A549 (cell line): Measurements from ENCODE around the gene EFNA5. TPM values are rescaled to one million over a fixed set of nuclear protein-coding genes. Genes with fewer than 3 reads are reported as not detected.

Source experiments
- ATAC-seq, 2 experiments: fragments of 200-7000 bp in 1 of 2; fragments of >200 bp in 1 of 2; cut with Nextera tagmentation in 1 of 2; cut with Tn5 transposase in 1 of 2; 3 replicates each; pipeline versions ENCODE4 v1.8.0 to v1.9.1; 2018 to 2020; ENCODE audit warnings: mild to moderate bottlenecking in 1 of 2, moderate library complexity in 1 of 2
- CTCF ChIA-PET: fragments of 300-600 bp; sonication (Branson Sonifier 250); formaldehyde crosslinking; extraction: SDS; loops from one replicate; lab custom pipeline; 2021; ENCODE audit warnings: antibody characterized with exemption, inconsistent platforms; lab: Yijun Ruan, JAX
- POLR2A ChIA-PET: fragments of 350-600 bp; formaldehyde crosslinking; extraction: SDS; loops from one replicate; lab custom pipeline; 2021; ENCODE audit warnings: antibody characterized with exemption, inconsistent platforms; lab: Yijun Ruan, JAX
- DNase-seq, 2 experiments: peaks; one replicate each; pipeline versions ENCODE4 v3.0.0 to v3.0.0-alpha.2; 2011 to 2016; ENCODE audit warnings: low read depth in 1 of 2, low spot score in 1 of 2
- FAIRE-seq: peaks from 2 replicates; lab custom pipeline; 2011; peaks lifted over from hg19 to GRCh38; lab: Jason Lieb, UNC
- H3K27ac ChIP-seq, 2 experiments: fragments of >200 bp; sonication (Bioruptor Twin); formaldehyde crosslinking; 3 replicates each; pipeline ENCODE4 v1.5.1; 2016 to 2017
- H3K4me1 ChIP-seq: fragments of >200 bp; sonication (Bioruptor Twin); formaldehyde crosslinking; 3 replicates; pipeline ENCODE4 v1.6.1; 2016
- H3K4me2 ChIP-seq: fragments of >200 bp; sonication (Bioruptor Twin); formaldehyde crosslinking; 3 replicates; pipeline ENCODE4 v1.6.1; 2016
- H3K4me3 ChIP-seq: fragments of >200 bp; sonication (Bioruptor Twin); formaldehyde crosslinking; 3 replicates; pipeline ENCODE4 v1.5.1; 2016
- H3K9me3 ChIP-seq: fragments of >200 bp; sonication (Bioruptor Twin); formaldehyde crosslinking; 3 replicates; pipeline ENCODE4 v1.6.1; 2016
- CBX2 ChIP-seq: fragments of 200-600 bp; sonication (generic); IDR thresholded peaks from 2 replicates; pipeline ENCODE4 v1.6.1; 2016; ENCODE audit warnings: low read depth, mild to moderate bottlenecking, borderline replicate concordance
- CBX8 ChIP-seq: fragments of 200-600 bp; sonication (generic); IDR thresholded peaks from 2 replicates; pipeline ENCODE4 v1.6.1; 2016
- ESRRA ChIP-seq: fragments of 150-350 bp; IDR thresholded peaks from 2 replicates; pipeline ENCODE4 v1.6.1; 2014; ENCODE audit warnings: mild to moderate bottlenecking, low read length, borderline replicate concordance
- FOSB ChIP-seq: fragments of 250-450 bp; sonication (Bioruptor Pico); IDR thresholded peaks from 2 replicates; pipeline ENCODE4 v1.5.0; 2020; ENCODE audit warnings: mild to moderate bottlenecking, moderate library complexity
- GATA3 ChIP-seq: IDR thresholded peaks from 2 replicates; pipeline ENCODE4 v1.6.1; 2012; ENCODE audit warnings: borderline replicate concordance
- HOXA7 ChIP-seq: fragments of 250-450 bp; sonication (Bioruptor Pico); IDR thresholded peaks from 2 replicates; pipeline ENCODE4 v1.5.0; 2020; ENCODE audit warnings: mild to moderate bottlenecking, moderate library complexity
- HOXB5 ChIP-seq: fragments of 250-450 bp; sonication (Bioruptor Pico); IDR thresholded peaks from 2 replicates; pipeline ENCODE4 v1.5.0; 2020; ENCODE audit warnings: mild to moderate bottlenecking, moderate library complexity
- JUN ChIP-seq, 2 experiments: fragments of >200 bp; sonication (Bioruptor Twin); formaldehyde crosslinking; IDR thresholded peaks; 2 replicates in 1 of 2; 3 replicates in 1 of 2; pipeline ENCODE4 v1.6.1; 2016 to 2017
- KDM1A ChIP-seq: fragments of 200-600 bp; sonication (generic); IDR thresholded peaks from 2 replicates; pipeline ENCODE4 v1.6.1; 2016; ENCODE audit warnings: low read depth, mild to moderate bottlenecking
- KDM5A ChIP-seq: fragments of 200-600 bp; sonication (generic); IDR thresholded peaks from 2 replicates; pipeline ENCODE4 v1.6.1; 2016; ENCODE audit warnings: antibody characterized with exemption, mild to moderate bottlenecking
- MAFK ChIP-seq: fragments of 450-650 bp; IDR thresholded peaks from 2 replicates; pipeline ENCODE4 v1.6.1; 2014; ENCODE audit not compliant: partially characterized antibody
- MAZ ChIP-seq: fragments of 150-350 bp; IDR thresholded peaks from 2 replicates; pipeline ENCODE4 v1.6.1; 2014; ENCODE audit warnings: antibody characterized with exemption, low read depth, low read length, borderline replicate concordance
- PHF8 ChIP-seq: fragments of 200-600 bp; sonication (generic); IDR thresholded peaks from 2 replicates; pipeline ENCODE4 v1.6.1; 2016; ENCODE audit warnings: low read depth, mild to moderate bottlenecking, antibody characterized with exemption, moderate library complexity, borderline replicate concordance
- POLR2AphosphoS2 ChIP-seq: conservative IDR thresholded peaks from 2 replicates; pipeline ENCODE4 v1.6.1; 2012; ENCODE audit warnings: low read length, improper control_type of control experiment, inconsistent platforms
- RCOR1 ChIP-seq: fragments of 150-350 bp; IDR thresholded peaks from 2 replicates; pipeline ENCODE4 v1.6.1; 2014; ENCODE audit warnings: antibody characterized with exemption, low read length, low read depth
- SMC3 ChIP-seq: fragments of >200 bp; sonication (Bioruptor Twin); formaldehyde crosslinking; IDR thresholded peaks from 3 replicates; pipeline ENCODE4 v1.6.1; 2018; ENCODE audit warnings: inconsistent platforms
- TFCP2L1 ChIP-seq: fragments of 250-450 bp; sonication (Bioruptor Pico); IDR thresholded peaks from 2 replicates; pipeline ENCODE4 v1.5.0; 2021; ENCODE audit warnings: mild to moderate bottlenecking
- TP53 ChIP-seq: fragments of 250-450 bp; sonication (Bioruptor Pico); IDR thresholded peaks from 2 replicates; pipeline ENCODE4 v1.5.0; 2021; ENCODE audit warnings: mild to moderate bottlenecking, moderate library complexity
- ZC3H11A ChIP-seq: fragments of 450-650 bp; IDR thresholded peaks from 2 replicates; pipeline ENCODE4 v1.6.1; 2014; ENCODE audit warnings: antibody characterized with exemption, mild to moderate bottlenecking
- ZFP36 ChIP-seq: fragments of 450-650 bp; IDR thresholded peaks from 2 replicates; pipeline ENCODE4 v1.6.1; 2014; ENCODE audit warnings: borderline replicate concordance; ENCODE audit not compliant: partially characterized antibody
- WGBS: methylation state at CpG from one replicate; pipeline ENCODE4 v1.1.6; 2017; ENCODE audit errors: missing lambda C conversion rate; 5-methylcytosine and 5-hydroxymethylcytosine counted together
- polyA plus RNA-seq, 4 experiments: library from polyadenylated mRNA; depleted of rRNA in 3 of 4; stranded (reverse); fragments of >200 nt; fragmentation: RNase III in 1 of 4; extraction: RNeasy Plus Mini Kit Qiagen cat#74134 plus additional on column Dnase treatment in 1 of 4; gene quantifications; 2 replicates in 3 of 4; 3 replicates in 1 of 4; pipeline ENCODE4 v1.2.3, GENCODE V29; 2011 to 2017
- TF ChIP-seq, protein P1 (sequence below): IDR thresholded peaks from 2 replicates; pipeline ENCODE4 v1.6.1; 2012
- TF ChIP-seq, protein P2 (sequence below): fragments of >200 bp; sonication (Bioruptor Twin); formaldehyde crosslinking; IDR thresholded peaks from 2 replicates; pipeline ENCODE4 v1.6.1; 2016
- TF ChIP-seq, protein P3 (sequence below): fragments of 450-650 bp; IDR thresholded peaks from 2 replicates; pipeline ENCODE4 v1.6.1; 2014; ENCODE audit warnings: antibody characterized with exemption
- TF ChIP-seq, protein P4 (sequence below): IDR thresholded peaks from 2 replicates; pipeline ENCODE4 v1.6.1; 2012
- TF ChIP-seq, protein P5 (sequence below): fragments of 200-600 bp; sonication (generic); IDR thresholded peaks from 2 replicates; pipeline ENCODE4 v1.6.1; 2016; ENCODE audit warnings: antibody characterized with exemption, mild to moderate bottlenecking, moderate library complexity

Gene EFNA5
- polyA plus RNA-seq, 2 of the 4 experiments (the other 2 are of a cell fraction): 8.5 to 20.7 TPM

DNA sequence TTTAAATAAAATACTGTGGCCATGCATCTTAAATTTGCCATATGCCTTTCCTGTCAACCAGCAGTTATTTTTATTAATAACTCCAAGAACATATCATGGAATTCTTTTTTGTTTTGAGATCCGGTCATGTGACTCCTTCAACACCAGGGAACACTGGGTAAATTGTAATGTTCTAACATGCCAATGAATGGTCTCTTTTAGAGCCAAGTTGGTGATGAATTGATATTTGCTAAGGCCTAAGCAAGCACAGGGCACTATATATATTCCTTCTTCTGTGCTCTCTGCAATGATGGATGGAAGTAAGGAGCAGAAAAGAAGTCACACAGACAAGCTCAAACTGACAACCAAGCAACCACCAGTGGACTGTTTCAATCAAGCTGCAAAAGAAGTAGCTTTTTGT lies 124.0 kb downstream of the EFNA5 start:
- POLR2A ChIA-PET: no interaction called here
- FAIRE-seq: no peak

DNA sequence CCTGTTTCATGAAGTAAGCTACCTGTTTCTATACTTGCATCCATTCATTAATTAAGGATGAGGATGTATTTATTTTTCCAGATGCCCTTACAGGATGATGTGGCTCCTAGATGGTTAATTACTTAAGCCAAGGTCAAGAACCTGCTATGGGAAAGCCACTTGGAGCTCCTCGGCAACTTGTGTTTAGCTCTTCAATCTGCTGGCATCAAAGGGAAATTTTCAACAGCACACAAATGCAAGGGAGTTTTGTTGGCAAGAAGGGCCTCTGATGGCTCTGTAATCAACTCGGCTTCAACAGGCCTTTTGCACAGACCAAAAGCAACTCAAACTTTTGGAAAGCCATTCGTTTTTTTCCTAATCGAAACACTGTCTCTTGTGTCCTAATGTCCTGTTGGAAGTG lies 125.3 kb downstream of the EFNA5 start:
- 91% methylated on average over 4 of the region's 4 CpGs for WGBS
- H3K27ac ChIP-seq: peak overlapping the region; percentile 85 to 90; a peak in 4 of 6 replicates
- ChIA-PET CTCF (interaction anchor here (0.6 to 3.1 kb wide), 5 partner anchors 11 to 156 kb away, joined by 3 to 9 read pairs (median 5); no protein-coding TSS in a partner anchor), POLR2A (no interaction called here)
- H3K9me3 ChIP-seq: no peaks in the 10 kb centered on the region
- FAIRE-seq: no peak
- ATAC-seq: no peak
- H3K4me2 ChIP-seq: no peak overlapping the region
- TF ChIP-seq, protein P1, sequence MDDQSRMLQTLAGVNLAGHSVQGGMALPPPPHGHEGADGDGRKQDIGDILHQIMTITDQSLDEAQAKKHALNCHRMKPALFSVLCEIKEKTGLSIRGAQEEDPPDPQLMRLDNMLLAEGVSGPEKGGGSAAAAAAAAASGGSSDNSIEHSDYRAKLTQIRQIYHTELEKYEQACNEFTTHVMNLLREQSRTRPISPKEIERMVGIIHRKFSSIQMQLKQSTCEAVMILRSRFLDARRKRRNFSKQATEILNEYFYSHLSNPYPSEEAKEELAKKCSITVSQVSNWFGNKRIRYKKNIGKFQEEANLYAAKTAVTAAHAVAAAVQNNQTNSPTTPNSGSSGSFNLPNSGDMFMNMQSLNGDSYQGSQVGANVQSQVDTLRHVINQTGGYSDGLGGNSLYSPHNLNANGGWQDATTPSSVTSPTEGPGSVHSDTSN: no peak
- TF ChIP-seq, protein P2, sequence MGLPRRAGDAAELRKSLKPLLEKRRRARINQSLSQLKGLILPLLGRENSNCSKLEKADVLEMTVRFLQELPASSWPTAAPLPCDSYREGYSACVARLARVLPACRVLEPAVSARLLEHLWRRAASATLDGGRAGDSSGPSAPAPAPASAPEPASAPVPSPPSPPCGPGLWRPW: no peak
- TF ChIP-seq CBX2: no peak
- no peak for TF ChIP-seq HOXA7 (CRISPR knock-in tag)
- TF ChIP-seq, protein P3, sequence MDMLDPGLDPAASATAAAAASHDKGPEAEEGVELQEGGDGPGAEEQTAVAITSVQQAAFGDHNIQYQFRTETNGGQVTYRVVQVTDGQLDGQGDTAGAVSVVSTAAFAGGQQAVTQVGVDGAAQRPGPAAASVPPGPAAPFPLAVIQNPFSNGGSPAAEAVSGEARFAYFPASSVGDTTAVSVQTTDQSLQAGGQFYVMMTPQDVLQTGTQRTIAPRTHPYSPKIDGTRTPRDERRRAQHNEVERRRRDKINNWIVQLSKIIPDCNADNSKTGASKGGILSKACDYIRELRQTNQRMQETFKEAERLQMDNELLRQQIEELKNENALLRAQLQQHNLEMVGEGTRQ: no peak
- TF ChIP-seq ZC3H11A: no peak
- no peak for TF ChIP-seq JUN (IDR thresholded peaks at IDR 0.05)
- no peak for TF ChIP-seq SMC3
- no peak for TF ChIP-seq CBX8
- TF ChIP-seq, protein P4, sequence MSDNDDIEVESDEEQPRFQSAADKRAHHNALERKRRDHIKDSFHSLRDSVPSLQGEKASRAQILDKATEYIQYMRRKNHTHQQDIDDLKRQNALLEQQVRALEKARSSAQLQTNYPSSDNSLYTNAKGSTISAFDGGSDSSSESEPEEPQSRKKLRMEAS: no peak
- no peak for TF ChIP-seq FOSB (CRISPR knock-in tag)
- no peak for TF ChIP-seq RCOR1
- no peak for TF ChIP-seq PHF8
- no peak for TF ChIP-seq POLR2AphosphoS2
- no peak for TF ChIP-seq MAFK
- TF ChIP-seq TFCP2L1 (CRISPR knock-in tag): no peak
- no peak for TF ChIP-seq ZFP36
- no peak for DNase-seq
- peaks cover 65% of the 10 kb centered on the region for H3K4me1 ChIP-seq
- no peak overlapping the region for H3K4me3 ChIP-seq

More for the DNA sequence above, 124.0 kb downstream of the EFNA5 start:
- TF ChIP-seq, protein P5, sequence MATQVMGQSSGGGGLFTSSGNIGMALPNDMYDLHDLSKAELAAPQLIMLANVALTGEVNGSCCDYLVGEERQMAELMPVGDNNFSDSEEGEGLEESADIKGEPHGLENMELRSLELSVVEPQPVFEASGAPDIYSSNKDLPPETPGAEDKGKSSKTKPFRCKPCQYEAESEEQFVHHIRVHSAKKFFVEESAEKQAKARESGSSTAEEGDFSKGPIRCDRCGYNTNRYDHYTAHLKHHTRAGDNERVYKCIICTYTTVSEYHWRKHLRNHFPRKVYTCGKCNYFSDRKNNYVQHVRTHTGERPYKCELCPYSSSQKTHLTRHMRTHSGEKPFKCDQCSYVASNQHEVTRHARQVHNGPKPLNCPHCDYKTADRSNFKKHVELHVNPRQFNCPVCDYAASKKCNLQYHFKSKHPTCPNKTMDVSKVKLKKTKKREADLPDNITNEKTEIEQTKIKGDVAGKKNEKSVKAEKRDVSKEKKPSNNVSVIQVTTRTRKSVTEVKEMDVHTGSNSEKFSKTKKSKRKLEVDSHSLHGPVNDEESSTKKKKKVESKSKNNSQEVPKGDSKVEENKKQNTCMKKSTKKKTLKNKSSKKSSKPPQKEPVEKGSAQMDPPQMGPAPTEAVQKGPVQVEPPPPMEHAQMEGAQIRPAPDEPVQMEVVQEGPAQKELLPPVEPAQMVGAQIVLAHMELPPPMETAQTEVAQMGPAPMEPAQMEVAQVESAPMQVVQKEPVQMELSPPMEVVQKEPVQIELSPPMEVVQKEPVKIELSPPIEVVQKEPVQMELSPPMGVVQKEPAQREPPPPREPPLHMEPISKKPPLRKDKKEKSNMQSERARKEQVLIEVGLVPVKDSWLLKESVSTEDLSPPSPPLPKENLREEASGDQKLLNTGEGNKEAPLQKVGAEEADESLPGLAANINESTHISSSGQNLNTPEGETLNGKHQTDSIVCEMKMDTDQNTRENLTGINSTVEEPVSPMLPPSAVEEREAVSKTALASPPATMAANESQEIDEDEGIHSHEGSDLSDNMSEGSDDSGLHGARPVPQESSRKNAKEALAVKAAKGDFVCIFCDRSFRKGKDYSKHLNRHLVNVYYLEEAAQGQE: no peak
- TF ChIP-seq, protein P2: no peak
- TF ChIP-seq HOXB5 (CRISPR knock-in tag) (no peak), MAZ (no peak), ESRRA (no peak), KDM5A (no peak), GATA3 (no peak), TP53 (no peak), KDM1A (no peak)
- Histone ChIP-seq H3K4me1 (peaks cover 58% of the 10 kb centered on the region), H3K4me2 (no peak overlapping the region), H3K9me3 (no peaks in the 10 kb centered on the region), H3K27ac (peak overlapping the region in 1 of 2 experiments; percentile 85; a peak in 2 of 6 replicates), H3K4me3 (no peak overlapping the region)
- WGBS: 93% methylated on average over 1 of the region's 1 CpG
- DNase-seq (no peak), ATAC-seq (no peak)
- CTCF ChIA-PET: interaction anchor here (1.1 to 1.4 kb wide), 5 partner anchors 9 to 78 kb away, joined by 3 to 9 read pairs (median 3); no protein-coding TSS in a partner anchor
